ENCODE data around the gene NACC1.

DNA sequence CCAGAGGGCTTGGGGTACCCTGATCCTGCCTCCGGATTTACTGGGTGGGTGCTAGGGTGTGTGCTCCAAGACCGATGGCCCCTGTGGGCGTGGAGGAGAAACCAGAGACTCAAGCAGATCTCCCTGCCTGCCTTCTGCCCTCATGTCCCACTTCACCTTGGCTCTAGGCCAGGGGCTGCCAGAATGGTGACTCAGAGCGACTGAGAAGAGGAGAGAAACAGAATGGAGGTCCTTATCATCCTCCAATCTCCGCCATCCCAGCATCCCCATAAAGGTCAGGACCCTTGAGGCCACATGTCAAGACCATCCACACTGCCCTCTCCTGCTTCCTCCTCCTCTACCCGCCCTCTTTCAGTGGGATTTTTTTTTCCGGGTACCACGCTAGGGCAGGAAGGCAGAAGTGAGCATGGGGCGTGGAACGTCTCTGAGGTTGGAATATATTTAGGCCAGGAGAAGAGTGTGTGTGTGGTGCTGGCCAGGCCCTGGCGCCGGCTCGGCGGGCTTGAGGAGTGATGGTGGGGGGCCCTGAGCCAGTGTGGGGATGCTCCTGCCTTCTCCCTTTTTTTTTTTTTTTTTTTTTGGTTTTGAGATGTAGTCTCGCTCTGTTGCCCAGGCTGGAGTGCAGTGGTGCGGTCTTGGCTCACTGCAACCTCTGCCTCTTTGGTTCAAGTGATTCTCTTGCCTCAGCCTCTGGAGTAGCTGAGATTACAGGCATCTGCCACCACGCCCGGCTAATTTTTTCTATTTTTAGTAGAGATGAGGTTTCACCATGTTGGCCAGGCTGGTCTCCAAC is 54.5 kb downstream of the NACC1 start:
- TF ChIP-seq, protein P1, sequence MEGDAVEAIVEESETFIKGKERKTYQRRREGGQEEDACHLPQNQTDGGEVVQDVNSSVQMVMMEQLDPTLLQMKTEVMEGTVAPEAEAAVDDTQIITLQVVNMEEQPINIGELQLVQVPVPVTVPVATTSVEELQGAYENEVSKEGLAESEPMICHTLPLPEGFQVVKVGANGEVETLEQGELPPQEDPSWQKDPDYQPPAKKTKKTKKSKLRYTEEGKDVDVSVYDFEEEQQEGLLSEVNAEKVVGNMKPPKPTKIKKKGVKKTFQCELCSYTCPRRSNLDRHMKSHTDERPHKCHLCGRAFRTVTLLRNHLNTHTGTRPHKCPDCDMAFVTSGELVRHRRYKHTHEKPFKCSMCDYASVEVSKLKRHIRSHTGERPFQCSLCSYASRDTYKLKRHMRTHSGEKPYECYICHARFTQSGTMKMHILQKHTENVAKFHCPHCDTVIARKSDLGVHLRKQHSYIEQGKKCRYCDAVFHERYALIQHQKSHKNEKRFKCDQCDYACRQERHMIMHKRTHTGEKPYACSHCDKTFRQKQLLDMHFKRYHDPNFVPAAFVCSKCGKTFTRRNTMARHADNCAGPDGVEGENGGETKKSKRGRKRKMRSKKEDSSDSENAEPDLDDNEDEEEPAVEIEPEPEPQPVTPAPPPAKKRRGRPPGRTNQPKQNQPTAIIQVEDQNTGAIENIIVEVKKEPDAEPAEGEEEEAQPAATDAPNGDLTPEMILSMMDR (conservative IDR thresholded peaks at IDR 0.05; ENCODE audit: low read depth, low read length), result no peak
- no peak for TF ChIP-seq EZH2 (IDR thresholded peaks at IDR 0.05; ENCODE audit: borderline replicate concordance, low read depth, low read length, poor library complexity, severe bottlenecking)

Measured in A673 (cell line).